Measurements from ENCODE around the gene RPS6KA2.

Gene RPS6KA2

DNA sequence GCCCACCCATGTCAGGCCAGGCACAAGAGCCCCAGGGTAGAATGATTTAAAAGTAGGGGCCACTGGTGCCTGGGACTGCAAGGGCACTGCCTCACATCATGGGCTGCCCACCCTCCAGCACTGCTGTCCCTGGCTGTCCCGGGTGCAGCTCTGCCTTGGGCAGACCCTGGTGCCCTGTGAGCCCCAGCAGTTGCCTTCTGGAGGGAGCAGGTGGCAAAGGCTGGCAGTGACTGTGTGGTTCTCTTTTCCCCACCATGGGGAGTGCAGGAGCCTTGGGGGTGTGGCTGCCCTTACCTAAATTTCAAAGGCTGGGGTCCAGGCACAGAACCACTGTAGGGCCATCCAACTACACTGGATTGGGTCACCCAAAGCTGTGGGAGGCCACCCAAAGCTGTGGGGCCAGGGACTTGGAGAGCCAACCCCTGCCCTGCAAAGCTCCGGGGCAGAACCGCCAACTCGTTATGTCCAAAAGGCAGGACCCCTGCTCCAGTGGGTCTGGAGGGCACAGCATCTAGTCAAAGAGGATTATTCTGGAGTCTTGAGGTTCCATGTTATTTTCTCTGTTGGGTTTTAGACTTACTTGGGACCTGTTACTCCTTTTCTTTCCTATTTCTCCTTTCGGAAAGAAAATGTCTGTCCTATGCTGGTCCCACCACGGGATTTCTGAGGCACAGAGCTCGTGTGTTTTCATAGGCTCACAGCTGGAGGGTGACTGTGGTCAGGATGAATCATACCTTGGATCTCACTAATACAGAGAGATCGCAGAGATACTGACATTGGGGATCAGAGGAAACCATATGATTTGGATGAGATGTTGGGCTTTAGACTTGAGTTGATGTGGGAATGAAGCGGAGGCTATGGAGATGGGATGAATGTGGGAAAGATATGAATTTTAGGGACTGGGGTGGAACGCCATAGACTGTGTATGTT is 105.9 kb downstream of the RPS6KA2 start:
- no peak for DNase-seq

DNA sequence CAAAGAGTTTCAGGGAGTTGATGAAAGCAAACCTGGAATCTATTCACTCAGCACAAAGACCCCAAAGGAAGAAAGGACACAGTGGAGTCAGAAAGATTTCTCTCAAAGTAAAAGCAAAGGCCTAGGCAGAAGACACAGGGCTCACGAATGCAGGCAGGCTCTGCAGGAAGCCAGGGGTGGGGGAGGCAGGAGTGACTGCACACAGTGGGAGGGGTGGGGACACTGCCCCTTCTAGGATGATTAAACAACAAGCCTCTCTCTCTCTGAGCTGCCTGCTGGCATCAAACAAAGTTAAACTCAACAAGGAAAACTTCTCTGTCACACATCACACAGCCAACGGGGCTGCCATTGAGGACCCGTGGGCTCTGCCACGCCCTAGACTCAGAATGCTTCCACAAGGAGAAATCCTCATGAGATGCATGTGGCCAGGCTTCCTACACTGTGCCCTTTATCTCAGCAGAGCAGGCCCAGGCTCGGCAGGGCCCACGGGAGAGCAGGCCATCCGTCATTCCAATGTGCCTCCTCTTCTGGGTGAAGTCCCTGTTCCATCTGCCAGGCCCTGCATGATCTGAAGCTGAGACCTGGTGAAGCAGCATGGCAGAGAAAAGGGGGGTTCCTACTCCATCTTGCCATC is 110.7 kb downstream of the RPS6KA2 start:
- DNase-seq = no peak

DNA sequence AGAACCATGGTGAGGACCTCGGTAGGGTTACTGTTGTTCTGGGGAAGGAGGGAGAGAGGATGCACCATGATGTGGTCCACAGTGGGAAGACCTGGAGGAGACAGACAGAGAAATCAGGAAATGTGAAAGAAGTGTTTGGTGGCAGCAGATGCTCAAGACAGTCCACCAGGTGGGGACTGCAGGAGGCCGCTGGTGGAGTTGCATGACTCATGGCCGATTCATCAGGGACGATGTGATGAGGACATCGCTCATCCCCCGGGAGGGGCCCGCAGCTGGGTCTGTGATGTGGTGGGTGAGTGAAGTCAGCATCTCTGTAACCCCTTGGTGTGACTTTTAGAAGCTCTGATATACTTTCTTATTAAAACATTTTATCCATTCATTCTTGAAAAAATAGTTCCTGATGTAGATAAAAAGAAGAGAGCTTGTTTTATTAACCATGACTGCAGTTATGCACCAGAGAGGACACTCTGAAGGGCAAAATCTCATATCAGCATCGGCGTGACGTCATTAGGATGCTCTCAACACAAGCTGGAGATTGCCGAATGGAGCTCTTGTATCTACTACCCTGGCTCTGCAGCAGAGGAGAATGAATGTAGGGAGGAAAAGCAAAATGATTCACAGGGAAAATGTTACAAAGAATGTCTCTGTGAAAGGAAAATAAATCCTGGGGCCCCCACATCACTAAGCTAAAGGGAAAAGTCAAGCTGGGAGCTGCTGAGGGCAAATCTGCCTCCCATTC is 111.8 kb downstream of the RPS6KA2 start:
- no peak for DNase-seq

- no peak for DNase-seq
Measured at GRCh38 chr6:166514196-166514595, 112.9 kb downstream of the RPS6KA2 start.

DNA sequence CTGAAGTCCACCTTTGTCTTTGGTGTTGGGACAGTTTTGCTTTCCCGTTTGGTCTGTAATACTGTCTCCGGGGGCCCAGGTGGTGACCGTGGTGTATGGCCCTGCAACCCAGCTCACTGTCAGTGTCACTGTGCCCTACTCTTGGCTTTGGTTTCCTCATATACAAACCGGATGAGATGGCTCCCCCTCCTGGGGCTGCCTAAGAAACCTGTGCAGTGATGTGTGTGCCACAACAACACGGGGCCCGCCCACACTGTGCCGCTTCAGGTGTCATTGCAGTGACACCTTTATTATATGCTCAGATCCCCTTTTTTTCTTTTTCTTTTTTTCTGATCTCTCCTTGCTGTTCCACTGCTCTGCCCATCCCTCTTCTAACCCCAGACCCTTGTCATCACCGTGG is 114.5 kb downstream of the RPS6KA2 start:
- DNase-seq = no peak

DNA sequence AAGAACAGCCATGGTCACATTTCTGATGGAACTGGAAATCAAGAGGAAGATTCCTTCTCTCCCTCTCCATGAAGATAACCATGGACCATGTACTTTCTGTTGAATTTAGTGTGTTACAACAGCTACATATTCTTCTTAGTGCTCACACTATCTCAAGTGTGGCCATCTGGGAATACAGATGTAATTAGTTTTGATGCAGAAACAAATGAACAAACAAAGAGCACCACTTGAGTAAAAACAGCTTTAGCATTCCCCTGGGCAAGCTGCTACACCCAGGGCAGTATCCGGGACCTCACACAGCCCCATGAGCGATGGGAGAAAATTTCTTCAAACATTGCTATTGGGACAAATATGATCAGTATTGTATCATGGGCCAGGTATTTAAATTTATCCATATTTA is 115.7 kb downstream of the RPS6KA2 start:
- DNase-seq = no peak

DNA sequence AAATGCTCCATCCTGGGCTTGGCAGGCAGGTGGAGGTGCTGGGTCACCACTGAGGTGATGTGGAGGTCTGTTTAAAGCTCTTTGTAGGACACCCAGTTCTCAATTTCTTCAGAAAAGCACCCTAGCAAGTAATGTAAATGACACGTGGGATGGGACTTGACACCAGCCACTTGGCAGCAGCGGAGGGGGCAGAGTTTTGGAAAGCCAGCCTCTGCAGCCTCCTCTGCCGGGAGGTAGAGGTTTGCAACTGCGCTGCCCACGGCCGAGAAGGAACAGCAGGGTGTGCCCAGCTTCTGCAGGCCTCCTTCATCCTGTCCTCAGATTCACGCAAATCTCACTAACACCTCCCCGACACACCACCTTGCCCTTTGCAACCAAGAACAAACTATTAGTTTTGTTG is 117.9 kb downstream of the RPS6KA2 start:
- DNase-seq = no peak

DNA sequence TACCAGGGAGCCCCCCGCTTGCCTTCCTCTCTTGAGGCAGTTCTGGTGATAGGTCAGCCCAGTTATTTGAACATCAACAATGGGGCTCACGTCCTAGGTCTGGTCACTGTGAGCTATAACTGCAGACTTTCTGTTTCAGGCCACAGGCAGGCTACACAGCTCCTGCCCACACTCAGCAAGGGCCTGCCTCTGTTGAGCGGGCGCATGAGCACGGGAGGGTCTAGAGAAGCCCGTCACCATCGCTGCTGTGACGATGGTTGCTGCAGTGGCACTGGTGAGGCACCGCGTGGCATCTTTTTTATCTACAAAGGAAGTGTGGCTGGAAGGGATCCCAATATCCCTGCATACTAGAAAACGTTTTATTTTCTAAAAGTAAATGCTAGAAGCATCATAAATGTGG is 118.3 kb downstream of the RPS6KA2 start:
- DNase-seq = no peak

- no peak for DNase-seq
Measured at GRCh38 chr6:166507809-166508564, 119.1 kb downstream of the RPS6KA2 start.

GRCh38 chr6:166507380-166507779 is 119.7 kb downstream of the RPS6KA2 start:
- DNase-seq = no peak

DNA sequence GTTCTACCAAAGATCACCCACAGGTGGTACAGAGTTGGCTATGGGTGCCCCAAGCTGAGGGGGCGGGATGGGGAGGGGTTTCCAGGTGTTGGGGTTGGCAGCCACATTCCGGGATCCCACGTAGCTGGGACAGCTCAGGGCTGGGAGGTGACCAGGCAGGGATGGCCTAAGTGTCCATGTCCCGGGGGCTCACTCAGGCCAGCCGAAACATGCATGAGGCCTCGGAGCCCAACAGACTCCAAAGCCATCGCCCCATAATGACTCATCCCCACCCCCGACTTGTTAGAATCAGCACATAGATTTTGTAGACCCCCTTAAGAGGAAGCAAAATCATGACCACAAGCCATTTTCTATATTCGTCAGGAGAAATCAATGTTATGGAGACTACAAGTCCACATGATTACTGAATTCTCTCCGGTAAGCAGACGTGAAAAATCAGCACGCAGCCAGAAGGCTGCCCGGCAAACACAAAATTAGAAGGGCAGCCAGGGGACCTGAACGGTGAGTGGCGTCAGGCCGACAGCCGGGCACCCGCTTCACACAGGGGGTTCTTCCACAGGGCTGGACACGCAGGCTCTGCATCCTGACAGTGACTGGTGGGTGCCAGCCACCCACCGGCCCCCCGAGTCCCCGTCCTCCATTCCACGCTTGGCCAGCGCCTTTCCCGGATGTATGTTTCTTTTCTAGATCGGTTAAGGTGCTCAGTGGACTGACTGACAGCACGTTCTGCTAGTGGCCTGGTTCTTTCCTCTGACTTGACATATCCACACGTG is 121.7 kb downstream of the RPS6KA2 start:
- no peak for DNase-seq

- DNase-seq = no peak
Measured at GRCh38 chr6:166504100-166504499, 123.0 kb downstream of the RPS6KA2 start.

DNA sequence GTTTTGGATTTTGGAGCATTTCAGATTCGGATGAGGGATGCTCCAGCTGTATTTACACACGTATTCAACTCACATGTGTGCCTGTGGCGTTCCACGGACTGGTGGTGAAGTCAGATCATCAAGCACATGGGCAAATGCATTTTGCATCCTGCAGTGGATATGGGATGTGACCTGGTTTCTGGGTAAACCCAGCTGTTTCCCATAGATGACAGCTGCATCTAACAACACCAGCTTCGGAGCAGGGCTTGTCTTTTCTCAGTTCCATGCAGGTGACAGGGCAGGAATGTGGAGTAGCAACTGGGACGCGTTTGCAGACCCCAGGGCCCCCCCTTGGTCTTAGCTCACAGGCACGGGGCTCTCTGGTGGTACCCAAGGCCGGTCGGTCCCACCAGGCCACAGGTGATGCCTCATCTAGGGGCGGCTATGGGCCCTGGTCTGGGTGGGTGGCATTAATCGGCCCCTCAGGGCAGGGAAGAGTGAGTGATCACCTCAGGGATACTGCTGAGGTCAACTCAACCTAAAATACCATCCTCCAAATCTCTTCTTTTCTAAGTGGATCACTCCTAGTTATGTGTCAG is 123.8 kb downstream of the RPS6KA2 start:
- no peak for DNase-seq

GRCh38 chr6:166502453-166502852 is 124.6 kb downstream of the RPS6KA2 start:
- DNase-seq = no peak

- no peak for DNase-seq
Measured at GRCh38 chr6:166501246-166501645, 125.8 kb downstream of the RPS6KA2 start.

- no peak for DNase-seq
Measured at GRCh38 chr6:166500246-166500645, 126.8 kb downstream of the RPS6KA2 start.

GRCh38 chr6:166499350-166500163 is 127.5 kb downstream of the RPS6KA2 start:
- DNase-seq = no peak

GRCh38 chr6:166498661-166499349 is 128.2 kb downstream of the RPS6KA2 start:
- DNase-seq = no peak

DNA sequence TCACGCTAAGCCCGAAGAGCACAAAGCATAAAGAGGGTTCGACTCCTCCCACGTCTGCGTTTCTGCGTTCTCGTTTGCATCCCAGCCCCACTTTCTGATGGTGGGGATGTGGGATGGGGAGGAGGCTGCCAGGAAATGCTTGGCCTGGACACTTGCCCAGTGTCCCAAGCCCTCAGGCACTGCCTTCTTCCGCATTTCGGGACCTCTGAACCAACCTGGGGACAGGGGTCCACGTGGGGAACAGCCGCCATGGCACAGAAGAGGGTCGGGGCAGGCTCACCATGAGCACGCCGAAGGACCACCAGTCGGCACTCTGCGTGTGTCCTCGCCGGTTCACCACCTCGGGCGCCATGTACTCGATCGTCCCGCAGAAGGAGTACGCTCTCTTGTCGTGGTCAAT is 128.8 kb downstream of the RPS6KA2 start:
- no peak for DNase-seq
